Measurements from ENCODE around the gene HEPN1. TPM values are rescaled to one million over a fixed set of nuclear protein-coding genes. Genes with fewer than 3 reads are reported as not detected.

Gene HEPN1
- not detected for total RNA-seq
- long read RNA-seq, partial matches to known transcripts: 0 of 1 reads
- long read RNA-seq, other reads (novel, unspliced or antisense): 0 of 1 reads

DNA sequence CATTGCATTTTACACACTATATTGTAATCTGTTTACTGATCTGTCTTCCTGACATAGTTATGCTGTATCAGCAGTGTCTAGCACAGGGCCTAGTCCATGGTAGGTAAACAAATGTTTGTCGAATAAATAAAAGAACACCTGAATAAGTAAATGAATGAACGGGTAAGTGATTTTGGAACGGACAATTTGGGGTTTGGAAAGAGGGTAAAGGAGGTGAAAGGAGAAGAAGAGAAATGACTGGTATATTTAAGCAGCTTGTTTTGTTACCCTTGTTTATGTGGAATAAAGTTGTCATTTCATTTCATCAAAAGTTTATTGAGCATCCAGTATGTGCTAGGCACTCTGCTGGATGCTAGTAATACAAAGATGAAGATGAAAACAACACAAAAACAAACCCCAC is at the start of gene HEPN1:
TSS of gene HEPN1 (plus strand) at position 301 of the 400 bp plus-strand sequence.
- no peak for DNase-seq
- ATAC-seq: no peak
- intact Hi-C loops (cut with micrococcal nuclease): no loop called here

DNA sequence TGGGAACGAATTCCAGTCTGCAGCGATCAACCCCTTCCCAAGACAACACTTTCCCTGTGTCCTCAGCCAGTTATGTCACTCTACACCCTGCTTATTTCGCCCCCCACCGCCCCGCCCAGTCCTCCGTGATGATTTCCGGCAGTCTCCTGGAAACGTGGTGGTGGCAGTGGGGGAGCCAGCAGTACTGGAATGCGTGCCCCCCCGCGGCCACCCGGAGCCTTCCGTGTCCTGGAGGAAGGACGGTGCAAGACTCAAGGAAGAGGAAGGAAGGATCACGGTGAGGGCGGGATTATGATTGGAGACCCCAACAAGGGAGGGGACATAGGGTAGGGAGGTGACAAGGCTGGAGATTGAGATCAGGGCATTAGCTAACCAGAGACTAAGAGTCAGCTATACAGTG is 49.7 kb upstream of the HEPN1 start:
- DNase-seq: no peak
- intact Hi-C loops (cut with micrococcal nuclease): no loop called here

GRCh38 chr11:124869856-124870387 is 49.1 kb upstream of the HEPN1 start:
- DNase-seq (no peak), ATAC-seq (no peak)
- intact Hi-C loops (cut with micrococcal nuclease): no loop called here

More for the DNA sequence above, 49.7 kb upstream of the HEPN1 start:
- no peak for ATAC-seq

GRCh38 chr11:124870430-124870829 is 48.6 kb upstream of the HEPN1 start:
- DNase-seq: no peak
- ATAC-seq: no peak
- intact Hi-C loops (cut with micrococcal nuclease): no loop called here

DNA sequence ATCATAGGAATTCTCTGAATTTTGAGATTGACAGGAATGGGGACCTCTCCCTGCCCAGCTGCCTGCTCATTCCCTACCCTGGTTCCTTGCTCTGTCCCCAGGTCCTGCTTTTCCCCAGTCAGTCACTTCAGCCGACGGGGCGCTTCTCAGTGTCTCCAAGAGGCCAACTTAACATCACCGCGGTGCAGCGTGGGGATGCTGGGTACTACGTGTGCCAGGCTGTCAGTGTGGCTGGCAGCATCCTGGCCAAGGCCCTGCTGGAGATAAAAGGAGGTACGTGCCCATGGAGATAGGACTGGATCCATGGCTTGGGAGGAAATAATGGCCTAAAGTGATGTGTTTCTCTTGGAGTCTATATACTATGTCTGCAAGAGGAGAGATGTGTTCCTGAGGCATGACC is 46.8 kb upstream of the HEPN1 start:
- DNase-seq: no peak
- ATAC-seq: no peak
- intact Hi-C loops (cut with micrococcal nuclease): no loop called here

DNA sequence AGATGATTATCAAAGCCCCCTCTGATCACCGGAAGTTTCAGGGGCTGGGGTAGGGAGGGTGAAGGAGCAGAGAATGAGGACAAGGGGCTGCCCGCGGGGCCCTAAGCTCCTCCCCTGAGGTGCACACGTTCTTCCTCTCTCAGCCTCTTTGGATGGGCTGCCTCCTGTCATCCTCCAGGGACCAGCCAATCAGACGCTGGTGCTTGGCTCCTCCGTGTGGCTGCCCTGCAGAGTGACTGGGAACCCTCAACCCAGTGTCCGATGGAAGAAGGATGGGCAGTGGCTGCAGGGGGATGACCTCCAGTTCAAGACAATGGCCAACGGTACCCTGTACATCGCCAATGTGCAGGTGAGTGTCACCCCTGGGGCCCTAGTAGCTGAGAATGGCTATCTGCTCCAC is 46.3 kb upstream of the HEPN1 start:
- intact Hi-C loops (cut with micrococcal nuclease): no loop called here
- DNase-seq (peak; percentile 14), ATAC-seq (no peak)

DNA sequence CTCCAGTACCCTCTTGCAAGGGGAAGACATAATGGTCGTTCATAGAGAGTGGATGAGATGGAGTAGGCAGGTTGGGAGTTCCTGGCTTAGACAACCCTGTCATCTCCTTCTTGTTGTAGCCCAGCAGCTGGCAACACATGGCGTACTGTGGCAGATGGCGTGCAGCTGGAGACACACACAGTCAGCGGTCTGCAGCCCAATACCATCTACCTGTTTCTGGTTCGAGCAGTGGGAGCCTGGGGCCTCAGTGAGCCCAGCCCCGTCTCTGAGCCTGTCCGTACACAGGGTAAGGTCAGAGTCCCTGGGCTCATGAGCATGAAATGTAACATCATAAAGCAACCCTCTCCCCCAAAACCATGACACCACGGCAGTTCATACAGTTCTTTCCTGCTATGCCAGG is 45.1 kb upstream of the HEPN1 start:
- DNase-seq: peak; percentile 28
- intact Hi-C loops (cut with micrococcal nuclease): no loop called here
- ATAC-seq: no peak

GRCh38 chr11:124874571-124875255 is 44.3 kb upstream of the HEPN1 start:
- DNase-seq: no peak
- no peak for ATAC-seq
- intact Hi-C loops (cut with micrococcal nuclease): no loop called here

DNA sequence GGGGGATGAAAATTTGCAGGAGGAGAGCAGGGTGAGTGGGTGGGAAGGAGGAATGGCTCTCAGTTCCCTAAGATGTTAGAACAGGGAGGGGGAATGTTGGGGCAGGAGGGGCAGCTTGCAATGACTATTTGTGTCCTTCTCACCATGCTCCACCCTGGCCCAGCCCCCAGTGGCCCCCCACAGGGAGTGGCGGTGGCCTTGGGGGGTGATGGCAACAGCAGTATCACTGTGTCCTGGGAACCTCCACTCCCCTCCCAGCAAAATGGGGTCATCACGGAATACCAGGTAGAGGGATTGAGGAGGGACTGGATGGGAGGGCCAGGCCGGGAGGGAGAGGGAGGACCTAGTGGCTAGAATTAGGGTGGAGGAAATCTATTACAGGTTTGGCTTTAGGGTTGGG is 43.6 kb upstream of the HEPN1 start:
- intact Hi-C loops (cut with micrococcal nuclease): no loop called here
- peak; percentile 13 for DNase-seq

GRCh38 chr11:124875943-124876817 is 42.9 kb upstream of the HEPN1 start:
- DNase-seq (peak; percentile 91), ATAC-seq (peak; percentile 94)
- intact Hi-C loops (cut with micrococcal nuclease): no loop called here

More for the DNA sequence above, 43.6 kb upstream of the HEPN1 start:
- ATAC-seq: no peak

DNA sequence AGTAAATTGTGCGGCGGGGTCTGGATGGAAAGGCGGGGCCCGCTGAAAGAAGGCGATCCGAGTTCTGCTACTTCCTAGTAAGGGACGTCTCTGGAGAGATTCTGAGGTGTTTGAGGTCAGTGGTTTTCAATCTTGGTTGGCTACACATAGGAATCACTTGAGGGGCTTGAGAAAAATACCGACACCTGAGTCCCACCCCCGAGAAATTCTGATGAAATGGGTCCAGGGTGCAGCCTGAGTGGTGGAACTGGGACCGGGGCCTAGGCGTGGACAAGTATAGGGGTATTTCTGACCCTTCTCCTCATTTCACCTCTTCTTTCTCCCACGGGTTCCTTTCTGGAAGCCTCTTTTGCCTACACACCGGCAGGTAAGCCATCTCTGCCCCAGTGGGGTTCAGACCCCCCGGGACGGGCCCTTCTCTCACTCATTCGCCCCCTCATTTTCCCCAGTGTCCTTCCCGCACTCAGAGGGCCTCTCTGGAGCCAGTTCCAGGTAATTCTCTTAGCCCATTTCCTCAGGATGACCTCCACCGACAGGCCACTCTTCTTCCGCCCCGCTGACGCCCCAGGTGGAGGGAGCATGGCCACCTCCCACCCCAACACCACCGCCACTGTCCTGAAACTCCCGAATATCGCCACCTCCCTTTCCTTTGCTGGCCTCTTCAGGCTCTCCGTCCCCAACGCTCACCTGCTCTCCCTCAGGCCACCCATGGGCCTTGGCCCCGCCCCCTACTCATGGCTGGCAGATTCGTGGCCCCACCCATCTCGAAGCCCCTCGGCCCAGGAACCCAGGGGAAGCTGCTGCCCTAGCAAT is 42.0 kb upstream of the HEPN1 start:
- DNase-seq (peak; percentile 43), ATAC-seq (no peak)
- intact Hi-C loops (cut with micrococcal nuclease): no loop called here

- DNase-seq (no peak), ATAC-seq (no peak)
- intact Hi-C loops (cut with micrococcal nuclease): no loop called here
Measured at GRCh38 chr11:124877631-124877909, 41.5 kb upstream of the HEPN1 start.

- no peak for ATAC-seq
- peak; percentile 24 for DNase-seq
- intact Hi-C loops (cut with micrococcal nuclease): no loop called here
Measured at GRCh38 chr11:124877910-124878758, 40.9 kb upstream of the HEPN1 start.

- intact Hi-C loops (cut with micrococcal nuclease): no loop called here
- ATAC-seq (no peak), DNase-seq (peak; percentile 15)
Measured at GRCh38 chr11:124878759-124879492, 40.1 kb upstream of the HEPN1 start.

DNA sequence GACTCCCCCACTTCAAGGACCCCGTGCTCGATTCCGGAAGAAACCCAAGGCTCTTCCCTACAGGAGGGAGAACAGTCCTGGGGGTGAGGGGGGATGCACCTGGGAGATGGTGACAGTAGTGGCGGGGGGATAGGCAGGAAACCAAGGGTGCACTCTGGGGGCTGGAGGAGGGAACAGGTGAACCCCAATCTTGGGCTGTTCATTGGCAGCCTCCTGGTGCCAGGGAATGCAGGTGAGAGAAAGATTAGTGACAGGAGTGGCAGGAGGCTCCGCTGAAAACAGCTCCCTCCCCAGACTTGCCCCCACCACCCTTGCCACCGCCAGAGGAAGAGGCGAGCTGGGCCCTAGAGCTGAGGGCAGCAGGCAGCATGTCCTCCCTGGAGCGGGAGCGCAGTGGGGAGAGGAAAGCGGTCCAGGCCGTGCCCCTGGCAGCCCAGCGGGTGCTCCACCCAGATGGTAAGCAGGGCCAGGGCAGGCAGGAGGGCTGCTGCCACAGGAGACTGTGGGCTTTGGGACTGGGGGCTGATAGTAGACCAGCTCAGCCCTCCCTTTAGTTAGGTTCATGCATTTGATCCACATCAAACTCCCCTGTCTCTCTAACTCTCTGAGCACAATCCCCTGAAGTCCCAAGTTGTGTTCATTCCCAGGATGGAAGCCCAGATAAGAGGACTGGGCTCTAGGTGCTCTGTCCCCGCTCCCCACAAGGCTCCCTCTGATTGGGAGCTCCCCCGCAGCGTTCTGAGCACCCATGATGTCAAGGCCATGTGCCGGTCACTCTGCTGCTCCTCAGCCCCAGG is 39.4 kb upstream of the HEPN1 start:
- intact Hi-C loops (cut with micrococcal nuclease): no loop called here

GRCh38 chr11:124880290-124880611 is 38.8 kb upstream of the HEPN1 start:
- intact Hi-C loops (cut with micrococcal nuclease): no loop called here

More for the DNA sequence above, 39.4 kb upstream of the HEPN1 start:
- DNase-seq (peak; percentile 20), ATAC-seq (no peak)

DNA sequence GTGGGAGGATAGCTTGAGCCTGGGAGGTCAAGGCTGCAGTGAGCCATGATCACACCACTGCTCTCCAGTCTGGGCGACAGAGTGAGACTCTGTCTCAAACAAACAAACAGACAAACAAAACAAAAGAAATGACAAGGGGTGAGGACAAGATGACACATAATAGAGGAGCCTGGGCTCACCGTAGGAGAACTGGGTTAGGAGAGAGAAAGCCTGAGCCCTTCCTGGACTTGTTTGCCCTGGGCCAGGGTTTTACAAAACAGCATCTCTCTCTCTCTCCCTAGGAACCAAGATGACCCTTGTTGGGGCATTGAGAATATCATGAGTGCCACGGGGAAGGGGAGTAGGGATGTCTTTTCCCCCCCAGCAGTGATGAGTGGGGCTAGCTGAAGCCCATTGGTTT is 38.1 kb upstream of the HEPN1 start:
- intact Hi-C loops (cut with micrococcal nuclease): no loop called here

More at GRCh38 chr11:124880290-124880611, 38.8 kb upstream of the HEPN1 start:
- peak; percentile 33 for DNase-seq
- no peak for ATAC-seq

More for the DNA sequence above, 38.1 kb upstream of the HEPN1 start:
- no peak for DNase-seq
- ATAC-seq: no peak
